HG03432 (cell line): ENCODE data around the gene PRDM5.

Experiments
- ATAC-seq: cut with Tn5 transposase; IDR thresholded peaks from one replicate; pipeline ENCODE4 v1.9.1; 2021; ENCODE audit warnings: mild to moderate bottlenecking, moderate library complexity; ENCODE audit not compliant: unreplicated experiment

PRDM5 gene

DNA sequence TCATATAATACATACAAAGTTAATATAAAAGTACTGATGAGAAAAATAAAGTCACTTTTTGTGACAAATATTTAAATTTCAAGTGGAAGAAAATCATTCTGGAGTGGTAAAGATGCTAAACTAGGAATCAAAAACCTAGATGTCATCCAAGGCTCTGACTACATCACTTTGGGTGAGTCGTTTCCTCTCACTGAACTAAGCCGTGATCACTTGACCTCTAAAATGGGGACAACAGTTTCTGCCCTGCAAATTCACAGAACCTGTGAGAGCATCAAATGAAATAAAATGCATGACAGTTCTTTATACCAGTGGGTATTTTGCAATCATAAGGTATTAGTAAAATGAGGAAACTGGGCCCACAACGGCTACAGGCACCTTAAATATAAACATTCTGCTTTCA lies 63.8 kb downstream of the PRDM5 start:
- ATAC-seq, result no peak

DNA sequence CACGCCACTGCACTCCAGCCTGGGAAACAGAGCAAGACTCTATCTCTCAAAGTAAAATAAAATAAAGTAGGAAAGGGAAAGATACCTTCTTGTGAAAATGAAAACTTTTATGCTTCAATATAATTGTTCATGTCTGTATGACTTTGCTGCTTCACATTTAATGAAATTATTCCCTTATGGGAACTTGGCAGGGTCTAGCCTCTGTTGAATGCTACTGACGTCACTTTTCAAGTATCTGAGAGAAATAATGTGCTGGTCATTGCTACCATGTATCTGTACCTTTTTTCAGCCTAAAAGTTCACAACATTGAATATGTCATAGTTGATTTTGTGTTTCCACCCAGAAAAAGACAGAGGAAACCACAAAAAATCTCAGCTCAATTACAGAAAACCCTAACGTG lies 65.2 kb downstream of the PRDM5 start:
- ATAC-seq, result no peak

DNA sequence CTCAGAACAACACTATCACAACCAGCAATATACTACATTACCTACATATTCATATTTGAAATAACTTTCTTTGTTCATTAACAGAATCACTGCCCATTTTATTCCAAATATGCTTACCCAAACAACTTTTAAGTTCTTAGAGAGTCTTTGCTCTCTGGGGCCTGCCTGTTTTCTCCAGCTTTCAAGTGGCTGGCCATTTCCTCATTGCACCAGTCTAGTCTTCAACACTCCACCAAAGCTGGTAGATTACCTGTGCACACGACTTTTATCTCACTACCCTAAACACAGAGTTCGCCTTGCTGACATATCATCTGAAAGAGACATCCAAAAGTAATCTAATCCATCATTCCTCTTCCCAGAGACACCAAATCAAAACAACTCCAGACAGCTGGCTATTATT lies 66.2 kb downstream of the PRDM5 start:
- no peak for ATAC-seq

DNA sequence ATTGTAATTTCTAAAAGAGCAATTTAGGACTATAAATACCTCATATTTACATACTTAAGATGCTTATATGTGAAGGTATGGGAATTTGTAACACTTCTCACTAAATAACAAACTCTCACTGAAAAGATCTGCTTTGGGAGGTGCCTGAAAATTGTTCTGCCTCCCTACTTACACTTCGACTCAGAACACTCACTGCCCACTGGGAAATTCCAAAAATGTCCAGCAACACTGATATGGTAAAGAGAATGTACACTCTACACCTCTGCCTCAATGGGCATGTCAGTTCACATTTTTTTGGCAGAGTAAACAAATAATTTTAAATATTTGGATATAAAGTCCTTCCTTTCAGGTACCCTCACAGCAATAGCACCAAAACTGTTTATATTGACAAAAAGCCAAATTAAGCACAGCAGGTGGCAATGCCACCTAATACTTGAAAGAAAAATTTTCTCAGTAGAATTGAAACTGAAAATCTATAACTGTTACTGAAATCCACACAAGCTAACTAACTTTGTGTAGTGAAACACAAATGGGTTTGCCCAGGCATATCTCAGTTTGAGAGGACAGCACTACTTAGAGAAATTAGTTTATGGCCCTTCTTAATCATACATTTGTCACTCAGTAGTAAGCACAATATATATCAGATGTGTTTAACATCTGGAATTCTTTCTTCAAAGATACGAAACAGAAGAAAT lies 67.1 kb downstream of the PRDM5 start:
- ATAC-seq, result peak; percentile 93

DNA sequence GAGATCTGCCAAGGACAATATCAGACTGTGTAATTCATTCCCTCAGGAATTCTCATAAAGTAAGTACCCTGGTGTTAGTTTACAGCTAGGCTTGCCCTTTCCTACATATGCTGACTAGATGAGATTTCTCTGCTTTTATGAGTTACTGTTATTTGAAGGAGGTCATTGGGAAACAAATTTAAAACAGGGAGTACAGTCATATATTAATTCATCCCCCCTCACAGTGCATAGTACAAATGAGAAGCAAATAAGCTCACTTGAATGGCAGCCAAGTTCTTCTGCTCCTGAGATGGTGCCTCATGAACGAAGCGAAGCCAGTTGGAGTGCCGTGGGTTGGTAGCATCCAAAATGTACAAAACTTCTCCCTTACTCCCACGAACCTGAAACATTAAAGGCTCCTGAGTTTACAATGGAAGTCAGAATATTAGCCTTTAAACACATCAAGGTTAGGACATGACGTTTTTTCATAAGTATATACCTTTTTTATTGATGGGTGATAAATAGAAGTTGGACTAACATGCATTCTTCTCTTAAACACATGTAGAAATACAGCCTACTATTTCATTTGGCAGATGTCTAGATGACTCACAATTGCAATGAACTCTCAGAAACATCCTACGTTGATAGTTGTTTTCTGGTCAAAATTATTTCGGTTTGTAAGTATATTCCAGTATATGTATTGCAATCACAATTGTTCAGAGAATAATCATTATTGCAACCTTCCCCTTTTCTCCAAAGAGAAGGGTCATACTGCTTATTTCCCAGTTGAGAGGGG lies 69.2 kb downstream of the PRDM5 start:
- no peak for ATAC-seq

DNA sequence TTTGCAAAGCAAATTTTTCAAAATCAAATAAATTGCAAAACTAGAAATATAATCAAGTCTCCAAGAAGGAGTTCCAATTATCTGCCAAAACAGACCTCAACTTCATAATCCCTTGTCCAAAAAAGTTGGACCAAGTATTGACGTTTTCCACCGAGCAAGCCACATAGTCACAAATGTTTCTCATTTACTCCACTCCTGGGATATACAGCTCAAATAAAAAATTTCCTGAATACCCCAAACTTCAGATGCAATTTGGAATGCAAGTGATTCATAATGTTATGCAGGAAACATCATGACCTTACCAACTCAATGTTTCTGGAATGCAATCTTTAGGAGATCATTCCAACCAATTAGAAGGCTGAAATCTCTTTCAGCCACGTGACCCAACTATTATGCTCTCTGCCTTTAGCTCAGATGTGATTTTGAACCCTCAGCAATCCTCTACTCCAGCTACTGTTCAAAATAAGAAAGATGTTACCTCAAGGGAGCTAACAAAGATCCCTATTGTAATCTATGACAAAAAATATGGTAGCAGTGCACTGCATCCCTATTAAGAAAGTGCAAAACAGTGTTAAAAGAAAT lies 72.4 kb downstream of the PRDM5 start:
- no peak for ATAC-seq

DNA sequence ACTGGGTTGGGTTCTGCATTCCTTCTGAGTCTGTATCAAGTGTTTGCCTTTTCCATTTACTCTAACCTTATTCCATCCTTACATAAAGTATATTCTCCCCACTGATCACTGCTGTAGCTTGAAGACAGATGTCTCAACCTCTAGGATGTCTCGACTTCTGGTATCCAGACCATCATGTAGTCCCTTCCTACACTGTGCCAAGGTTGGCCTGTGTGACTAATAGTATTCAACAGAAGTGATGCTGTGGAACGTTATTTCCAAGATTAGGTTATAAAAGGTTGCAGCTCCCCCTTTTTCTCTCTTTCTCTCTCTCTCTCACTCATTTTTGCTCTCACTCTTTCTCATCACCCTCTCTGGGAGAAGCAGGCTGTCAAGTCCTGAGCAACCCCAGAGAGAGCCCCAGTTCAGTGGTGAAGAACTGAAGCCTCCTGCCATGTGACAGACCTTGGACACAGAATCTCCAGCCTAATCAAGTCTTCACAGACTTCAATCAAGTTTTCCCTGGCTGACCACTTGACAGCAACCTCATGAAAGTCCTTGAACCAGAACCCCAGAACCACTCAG lies 75.4 kb downstream of the PRDM5 start:
- no peak for ATAC-seq

DNA sequence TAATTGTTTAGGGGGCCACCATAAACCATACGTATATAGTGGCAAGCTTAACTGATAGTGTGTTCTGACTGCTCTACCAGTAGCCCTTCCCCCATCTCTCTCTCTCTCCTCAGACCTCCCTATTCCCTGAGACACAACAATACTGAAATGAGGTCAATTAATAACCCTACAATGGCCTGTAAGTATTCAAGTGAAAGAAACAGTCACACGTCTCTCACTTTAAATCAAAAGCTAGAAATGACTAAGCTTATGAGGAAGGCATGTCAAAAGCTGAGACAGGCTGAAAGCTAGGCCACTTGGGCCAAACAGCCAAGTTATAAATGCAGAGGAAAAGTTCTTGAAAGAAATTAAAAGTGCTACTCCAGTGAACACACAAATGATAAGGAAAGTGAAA lies 78.0 kb downstream of the PRDM5 start:
- peak; percentile 91 for ATAC-seq

DNA sequence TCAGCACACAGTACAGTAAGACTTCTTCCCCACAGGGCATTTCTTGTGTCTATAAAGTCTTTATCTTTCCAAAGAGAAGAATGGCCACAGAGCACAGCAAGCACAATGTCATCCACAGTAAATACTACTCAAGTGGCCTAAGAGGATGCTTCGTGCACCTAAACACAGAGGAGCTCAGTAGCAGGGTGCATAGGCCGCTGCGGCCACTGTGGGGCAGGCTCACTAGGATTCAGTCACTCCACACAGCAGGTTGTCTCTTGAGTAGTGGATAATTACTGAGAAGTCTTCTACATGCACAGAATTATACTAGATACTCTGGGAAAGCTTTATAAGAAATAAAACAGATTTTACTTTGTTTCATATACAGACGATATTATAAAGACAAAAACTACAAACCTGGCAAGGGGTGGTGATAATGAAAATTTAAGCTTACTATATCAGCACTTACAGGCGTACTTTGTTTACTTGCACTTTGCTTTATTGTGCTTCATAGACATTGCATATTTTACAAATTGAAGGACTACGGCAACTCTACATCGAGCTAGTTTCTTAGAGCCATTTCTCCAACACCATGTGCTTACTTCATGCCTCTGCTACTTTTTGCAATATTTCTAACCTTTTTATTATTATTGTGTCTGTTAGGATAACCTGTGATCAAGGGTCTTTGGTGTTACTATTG lies 78.5 kb downstream of the PRDM5 start:
- ATAC-seq, result no peak

DNA sequence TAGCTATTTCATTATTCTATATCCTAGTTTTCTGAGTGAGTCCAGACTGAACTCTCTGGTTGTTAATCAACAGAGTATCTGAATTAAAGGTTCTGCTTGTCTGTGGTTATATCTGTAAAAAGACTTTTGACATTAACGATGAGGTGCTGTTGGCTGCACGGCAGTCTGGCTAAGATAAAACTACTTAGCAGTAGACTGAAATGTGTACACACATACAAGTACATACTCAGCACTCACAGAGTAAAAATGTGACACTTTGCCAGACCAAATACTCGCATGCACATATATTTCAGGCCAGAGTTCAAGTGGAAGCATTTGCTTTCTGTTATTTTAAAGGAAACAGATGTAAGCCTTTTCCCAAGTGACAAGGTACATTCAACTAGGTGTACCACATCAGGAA lies 80.5 kb downstream of the PRDM5 start:
- ATAC-seq, result no peak

DNA sequence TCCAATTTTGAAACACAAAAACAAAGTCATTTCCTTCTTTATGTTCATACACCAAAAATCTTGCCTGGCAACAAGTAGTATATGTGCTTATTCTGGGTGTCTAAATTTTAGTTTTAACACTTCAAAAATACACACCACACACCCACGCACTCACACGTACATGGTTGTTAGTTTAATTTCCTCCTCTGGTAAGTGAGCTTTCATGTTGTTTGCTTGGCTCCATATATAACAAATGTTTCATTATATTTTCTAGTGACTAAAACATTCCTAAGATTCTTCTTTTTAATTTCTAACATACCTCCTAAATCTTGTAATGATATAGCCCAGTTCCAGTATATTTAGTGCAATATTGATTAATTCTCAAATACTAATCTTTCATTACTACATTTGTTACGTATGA lies 80.9 kb downstream of the PRDM5 start:
- ATAC-seq, result no peak

DNA sequence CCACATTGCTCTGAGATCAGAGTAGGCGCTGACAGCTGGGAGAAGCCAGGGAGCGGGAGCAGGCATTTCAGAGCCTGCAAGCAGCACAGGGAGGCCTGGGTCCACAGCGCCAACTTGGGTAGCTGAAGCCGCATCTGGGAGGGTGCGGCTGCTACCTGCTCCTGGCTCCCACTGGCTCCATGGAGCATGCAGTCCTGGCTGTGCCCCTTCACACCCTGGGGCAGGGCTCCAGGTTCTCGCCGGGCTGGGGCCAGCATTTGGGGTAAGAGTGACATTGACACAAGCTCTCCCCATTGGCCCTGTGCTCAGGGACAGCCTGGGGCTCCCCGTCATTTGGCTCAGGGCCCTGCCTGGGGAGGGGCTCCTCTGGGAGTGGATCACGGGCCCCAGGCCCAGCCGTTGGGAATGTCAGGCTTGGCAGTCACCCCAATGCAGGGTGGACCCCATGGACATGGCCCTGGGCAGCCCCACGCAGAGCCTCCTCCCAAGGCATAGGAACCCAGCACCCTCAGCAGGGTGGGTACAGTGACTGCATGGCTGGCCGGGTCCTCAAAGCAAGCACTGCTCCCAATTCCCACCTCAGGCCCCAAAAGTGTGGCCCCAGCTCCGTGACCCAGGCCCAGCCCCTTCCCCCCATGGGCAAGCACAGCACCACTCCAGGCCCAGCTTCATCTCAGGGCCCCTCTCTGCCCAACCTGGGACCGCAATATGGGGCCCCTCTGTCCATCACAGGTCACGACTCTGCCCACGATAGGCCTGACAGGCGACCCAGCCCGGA lies 82.4 kb downstream of the PRDM5 start:
- no peak for ATAC-seq

DNA sequence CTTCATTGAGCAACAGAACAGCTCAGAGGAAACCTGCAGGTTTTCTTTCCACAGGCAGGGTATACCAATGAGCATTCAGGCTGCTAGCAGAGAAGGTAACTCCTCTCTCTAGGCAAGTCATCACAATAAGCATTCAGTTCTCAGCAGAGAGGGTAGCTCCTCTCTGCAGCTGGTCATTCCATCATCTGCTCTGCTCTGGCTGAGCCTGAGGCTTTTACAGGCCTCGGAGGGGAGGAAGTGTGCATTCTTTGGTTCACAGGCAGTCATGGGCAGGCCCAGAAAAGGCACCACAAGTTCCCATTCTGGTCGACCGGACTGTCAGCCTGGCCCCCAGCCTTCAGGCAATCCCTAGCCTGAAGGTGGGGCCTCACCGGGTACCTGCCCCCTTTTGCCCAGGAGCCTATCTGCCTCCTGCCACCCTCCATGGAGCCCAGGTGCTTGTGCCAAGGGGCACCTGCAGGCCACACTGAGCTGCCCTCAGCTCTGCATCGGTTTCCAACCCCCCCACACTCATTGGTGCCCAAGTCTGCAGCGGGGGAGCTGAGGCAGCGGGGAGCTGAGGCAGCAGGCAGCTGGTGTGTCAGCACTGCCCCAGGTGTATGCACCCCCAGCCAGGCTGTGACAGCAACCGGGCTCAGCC lies 83.1 kb downstream of the PRDM5 start:
- no peak for ATAC-seq

DNA sequence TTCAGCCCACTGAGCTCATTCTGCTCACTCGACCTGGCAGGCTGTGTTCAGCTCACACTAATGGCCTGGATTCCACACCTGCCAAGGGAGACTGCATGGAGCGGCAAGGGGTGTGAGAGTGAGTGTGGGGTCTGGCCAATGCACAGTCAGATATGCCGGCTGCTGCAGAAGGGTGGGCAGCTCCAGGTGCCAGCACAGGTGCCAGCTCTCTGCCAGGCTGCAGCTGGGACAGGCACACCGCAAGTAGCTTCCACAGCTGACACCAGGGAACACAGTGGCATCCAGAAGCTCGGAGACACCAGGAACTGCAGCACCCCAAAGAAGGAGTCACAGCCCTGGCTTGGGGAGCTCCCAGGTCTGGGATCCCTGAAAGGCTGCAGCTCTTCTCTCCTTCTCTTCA lies 83.7 kb downstream of the PRDM5 start:
- ATAC-seq, result no peak

DNA sequence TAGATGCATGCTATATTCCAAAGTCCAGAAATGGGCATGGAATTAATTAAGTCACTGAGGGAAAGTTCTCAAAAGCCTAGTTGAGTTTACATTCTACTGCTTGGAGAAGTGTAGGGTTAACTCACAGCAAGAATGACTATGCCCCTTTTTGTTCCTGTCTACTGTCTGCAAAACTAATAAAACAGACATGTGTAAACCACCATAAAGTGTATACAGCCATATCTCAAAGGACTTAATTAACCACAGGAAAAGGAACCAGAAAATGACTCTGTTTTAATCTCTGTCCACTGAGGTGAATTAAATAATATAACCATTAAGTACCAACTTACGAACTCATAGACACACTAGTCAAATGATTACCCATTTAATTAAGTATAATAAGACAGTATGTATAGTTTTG lies 84.9 kb downstream of the PRDM5 start:
- no peak for ATAC-seq

DNA sequence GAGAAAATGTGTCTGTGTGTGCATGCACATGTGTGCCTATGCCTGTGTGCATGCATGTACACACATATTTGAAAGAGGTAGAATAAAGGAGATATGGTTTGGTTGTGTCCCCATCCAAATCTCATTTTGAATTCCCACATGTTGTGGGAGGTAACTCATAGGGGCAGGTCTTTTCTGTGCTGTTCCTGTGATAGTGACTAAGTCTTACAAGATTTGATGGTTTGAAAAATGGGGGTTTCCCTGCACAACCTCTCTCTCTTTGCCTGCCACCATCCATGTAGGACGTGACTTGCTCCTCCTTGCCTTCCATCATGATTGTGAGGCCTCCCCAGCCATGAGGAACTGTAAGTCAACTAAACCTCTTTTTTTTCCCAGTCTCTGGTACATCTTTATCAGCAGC lies 87.2 kb downstream of the PRDM5 start:
- ATAC-seq, result no peak

DNA sequence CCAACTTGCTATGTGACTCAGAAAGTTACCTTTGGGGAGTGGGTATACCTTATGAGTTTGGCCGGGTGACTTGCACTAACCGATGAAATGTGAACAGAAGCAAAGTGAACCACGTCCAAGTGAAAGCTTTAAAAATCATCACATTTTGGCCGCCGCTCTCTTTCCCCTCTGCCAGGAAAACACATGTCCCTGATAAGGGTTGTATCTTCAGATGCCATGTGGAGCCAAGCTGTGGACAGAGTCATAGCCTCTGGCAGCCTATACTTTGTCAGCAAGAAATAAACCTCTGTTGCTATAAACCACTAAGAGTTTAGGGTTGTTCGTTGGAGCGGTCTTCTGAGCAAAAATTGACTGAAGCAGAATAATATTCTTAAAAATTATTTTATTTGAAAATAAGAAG lies 92.3 kb downstream of the PRDM5 start:
- ATAC-seq, result no peak

DNA sequence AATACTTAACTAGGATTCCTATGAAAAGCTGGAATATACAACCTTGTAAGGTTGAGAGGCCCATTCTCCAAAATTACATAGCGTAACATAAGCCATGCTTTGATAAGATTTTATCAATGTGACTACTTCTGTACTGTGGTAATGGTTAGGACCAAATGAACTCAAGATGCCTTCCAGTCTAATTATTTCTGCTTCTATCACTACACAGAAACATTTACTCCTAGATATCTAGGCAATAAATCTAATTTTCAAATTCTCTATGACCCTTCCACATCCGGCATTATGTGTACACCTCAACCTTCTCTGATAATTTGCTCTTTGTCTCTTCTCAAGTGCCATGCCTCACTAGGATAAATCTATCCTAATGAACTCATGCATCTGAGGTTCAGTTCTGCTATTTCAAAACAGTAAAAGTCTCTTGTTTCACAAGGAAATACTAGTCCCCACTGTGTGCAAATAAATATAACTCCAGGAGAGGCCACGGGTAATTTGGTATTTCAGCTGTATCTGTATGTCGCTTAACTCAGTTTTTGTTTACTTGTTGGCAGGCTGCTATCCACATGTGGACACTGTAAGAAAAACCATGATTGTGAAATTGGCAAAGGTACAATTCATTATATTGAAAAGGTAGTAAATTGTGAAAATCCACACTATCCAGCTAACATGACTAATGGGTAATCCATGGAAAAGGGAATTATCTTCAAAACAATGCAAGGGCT lies 93.3 kb downstream of the PRDM5 start:
- ATAC-seq, result no peak

DNA sequence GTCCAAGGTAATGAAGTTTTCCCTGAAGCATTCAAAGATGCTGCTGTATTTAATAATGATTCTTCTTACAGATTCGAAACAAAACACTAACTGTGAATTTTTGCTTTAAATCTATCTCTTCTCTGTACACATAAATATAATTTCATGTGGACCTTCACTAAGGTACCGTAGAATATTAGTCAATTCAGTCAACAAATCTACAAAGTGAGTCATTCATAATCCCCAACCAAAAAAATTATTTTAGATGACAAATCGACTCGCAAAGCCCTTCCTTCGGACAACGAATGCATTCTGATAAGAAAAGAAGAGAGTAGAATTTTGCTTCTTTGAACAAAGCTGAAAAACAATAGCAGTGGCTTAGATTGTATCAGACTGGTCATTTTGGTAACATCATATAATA lies 95.7 kb downstream of the PRDM5 start:
- ATAC-seq, result no peak

DNA sequence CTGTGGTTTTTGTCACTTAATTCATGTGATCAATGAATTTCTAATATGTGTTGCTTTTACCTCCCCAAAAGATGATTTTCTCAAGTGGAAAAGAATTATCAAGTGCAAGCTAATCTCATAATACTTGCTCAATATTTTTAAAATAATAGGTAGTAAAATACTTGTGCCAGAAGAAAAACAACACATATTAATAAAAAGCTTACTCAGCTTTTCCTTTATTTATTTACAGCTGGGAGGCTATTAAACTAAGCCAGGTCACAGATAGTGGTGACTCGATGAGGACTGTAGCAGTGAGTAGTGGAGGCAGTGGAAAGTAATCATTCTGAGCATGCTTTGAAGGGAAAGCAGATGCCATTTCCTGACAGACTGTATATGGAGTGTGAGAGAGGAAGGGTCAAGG lies 96.1 kb downstream of the PRDM5 start:
- ATAC-seq, result no peak
